ENCODE data around the gene EXT2.

The EXT2 gene

GRCh38 chr11:44260081-44260480 is 164.6 kb downstream of the EXT2 start:
- Histone ChIP-seq H3K4me3 (ENCODE audit: low read depth, low read length) (no peak overlapping the region), H3K9me3 (ENCODE audit: control insufficient read depth, low read length) (no peaks in the 10 kb centered on the region), H3K9ac (no peak overlapping the region), H3K27me3 (ENCODE audit: control insufficient read depth, insufficient read depth, low read length) (no peaks in the 10 kb centered on the region), H3K27ac (no peak overlapping the region), H3K36me3 (ENCODE audit: control insufficient read depth, insufficient read depth, low read length) (no peaks in the 10 kb centered on the region), H3K4me2 (ENCODE audit: low read length) (no peak overlapping the region), H3K79me2 (no peaks in the 10 kb centered on the region), H2AFZ (no peak overlapping the region), H3K4me1 (no peaks in the 10 kb centered on the region)
- no peak for TF ChIP-seq CTCF (IDR thresholded peaks at IDR 0.05)

GRCh38 chr11:44261800-44262591 is 166.5 kb downstream of the EXT2 start:
- no peak overlapping the region for H3K4me2 ChIP-seq (ENCODE audit: low read length)
- H3K36me3 ChIP-seq (ENCODE audit: control insufficient read depth, insufficient read depth, low read length), result no peaks in the 10 kb centered on the region
- no peaks in the 10 kb centered on the region for H3K79me2 ChIP-seq
- H3K9me3 ChIP-seq (ENCODE audit: control insufficient read depth, low read length), result no peaks in the 10 kb centered on the region
- H3K4me1 ChIP-seq, result no peaks in the 10 kb centered on the region
- no peak overlapping the region for H3K27ac ChIP-seq
- no peak overlapping the region for H3K4me3 ChIP-seq (ENCODE audit: low read depth, low read length)
- H3K27me3 ChIP-seq (ENCODE audit: control insufficient read depth, insufficient read depth, low read length), result no peaks in the 10 kb centered on the region
- no peak overlapping the region for H3K9ac ChIP-seq
- H2AFZ ChIP-seq, result no peak overlapping the region
- TF ChIP-seq CTCF (IDR thresholded peaks at IDR 0.05), result no peak

GRCh38 chr11:44263738-44264437 is 168.4 kb downstream of the EXT2 start:
- no peaks in the 10 kb centered on the region for H3K79me2 ChIP-seq
- H3K4me3 ChIP-seq (ENCODE audit: low read depth, low read length), result no peak overlapping the region
- no peaks in the 10 kb centered on the region for H3K36me3 ChIP-seq (ENCODE audit: control insufficient read depth, insufficient read depth, low read length)
- no peak overlapping the region for H3K27ac ChIP-seq
- H3K9me3 ChIP-seq (ENCODE audit: control insufficient read depth, low read length), result no peaks in the 10 kb centered on the region
- no peak overlapping the region for H3K4me2 ChIP-seq (ENCODE audit: low read length)
- H3K4me1 ChIP-seq, result no peaks in the 10 kb centered on the region
- H3K9ac ChIP-seq, result no peak overlapping the region
- H2AFZ ChIP-seq, result no peak overlapping the region
- no peak for TF ChIP-seq CTCF (IDR thresholded peaks at IDR 0.05)
- H3K27me3 ChIP-seq (ENCODE audit: control insufficient read depth, insufficient read depth, low read length), result no peaks in the 10 kb centered on the region

- Histone ChIP-seq H3K79me2 (no peaks in the 10 kb centered on the region), H3K9ac (no peak overlapping the region), H2AFZ (no peak overlapping the region), H3K9me3 (ENCODE audit: control insufficient read depth, low read length) (no peaks in the 10 kb centered on the region), H3K4me2 (ENCODE audit: low read length) (no peak overlapping the region), H3K36me3 (ENCODE audit: control insufficient read depth, insufficient read depth, low read length) (no peaks in the 10 kb centered on the region), H3K4me3 (ENCODE audit: low read depth, low read length) (no peak overlapping the region), H3K27ac (no peak overlapping the region), H3K27me3 (ENCODE audit: control insufficient read depth, insufficient read depth, low read length) (no peaks in the 10 kb centered on the region), H3K4me1 (no peaks in the 10 kb centered on the region)
- no peak for TF ChIP-seq CTCF (IDR thresholded peaks at IDR 0.05)
Measured at GRCh38 chr11:44264438-44264749, 168.9 kb downstream of the EXT2 start.
